H1 (cell line): ENCODE data around the gene NOL9. TPM values are rescaled to one million over a fixed set of nuclear protein-coding genes. Genes with fewer than 3 reads are reported as not detected.

Experiments
- CTCF ChIA-PET: fragments of 300-600 bp; sonication (Branson Sonifier 250); formaldehyde crosslinking; loops from one replicate; lab custom pipeline; 2021; ENCODE audit not compliant: partially characterized antibody; lab: Charles Lee
- POLR2A ChIA-PET: fragments of 300-600 bp; sonication (Branson Sonifier 250); formaldehyde crosslinking; loops from one replicate; lab custom pipeline; 2021; ENCODE audit warnings: inconsistent platforms; ENCODE audit not compliant: partially characterized antibody; lab: Charles Lee
- DNase-seq, 2 experiments: peaks; one replicate each; pipeline versions ENCODE4 v3.0.0 to v3.0.0-alpha.2; 2010 to 2022; ENCODE audit warnings: low spot score in 2 of 2, low read depth in 1 of 2, mixed read lengths in 1 of 2
- FAIRE-seq: peaks from 2 replicates; lab custom pipeline; 2011; peaks lifted over from hg19 to GRCh38; lab: Jason Lieb, UNC
- H2AFZ ChIP-seq: 2 replicates; pipeline ENCODE4 v1.8.1; 2012; ENCODE audit warnings: low read length, inconsistent platforms
- H2AK5ac ChIP-seq: 2 replicates; pipeline ENCODE4 v1.6.1; 2013; ENCODE audit warnings: low read depth, low read length
- H2BK120ac ChIP-seq: replicated peaks from 2 replicates; pipeline ENCODE3; 2013; ENCODE audit warnings: low read depth, low read length, inconsistent platforms
- H2BK12ac ChIP-seq: 2 replicates; pipeline ENCODE4 v1.6.1; 2013; ENCODE audit warnings: low read depth, low read length
- H2BK15ac ChIP-seq: 2 replicates; pipeline ENCODE4 v1.6.1; 2013; ENCODE audit warnings: low read length
- H2BK20ac ChIP-seq: 2 replicates; pipeline ENCODE4 v1.6.1; 2013; ENCODE audit warnings: low read length
- H2BK5ac ChIP-seq: 2 replicates; pipeline ENCODE4 v1.6.1; 2013; ENCODE audit warnings: low read depth, low read length
- H3K14ac ChIP-seq: 2 replicates; pipeline ENCODE4 v1.6.1; 2013; ENCODE audit warnings: inconsistent platforms; ENCODE audit not compliant: insufficient read length
- H3K18ac ChIP-seq: 2 replicates; pipeline ENCODE4 v1.6.1; 2013; ENCODE audit warnings: low read length; ENCODE audit errors: extremely low read depth
- H3K23ac ChIP-seq: 2 replicates; pipeline ENCODE4 v1.6.1; 2013; ENCODE audit warnings: inconsistent platforms; ENCODE audit not compliant: insufficient read length
- H3K23me2 ChIP-seq: 2 replicates; pipeline ENCODE4 v1.6.1; 2013; ENCODE audit warnings: low read depth, low read length
- H3K27ac ChIP-seq: 2 replicates; pipeline ENCODE4 v1.6.1; 2011; ENCODE audit warnings: low read depth, low read length, inconsistent platforms
- H3K27me3 ChIP-seq, 4 experiments: replicated peaks in 1 of 4; 1 replicate in 1 of 4; 2 replicates in 3 of 4; pipeline versions ENCODE4 v1.6.1 to v1.8.1; 2011 to 2013; ENCODE audit warnings: low read length in 3 of 4, mild to moderate bottlenecking in 3 of 4, inconsistent platforms in 2 of 4, mixed read lengths in 2 of 4, moderate library complexity in 1 of 4; ENCODE audit not compliant: control insufficient read depth in 3 of 4, insufficient read depth in 3 of 4; ENCODE audit errors: extremely low read depth in 1 of 4
- H3K36me3 ChIP-seq, 4 experiments: 2 replicates each; pipeline versions ENCODE4 v1.6.1 to v1.8.1; 2011 to 2013; ENCODE audit warnings: mild to moderate bottlenecking in 4 of 4, low read length in 3 of 4, moderate library complexity in 2 of 4, control low read depth in 1 of 4, inconsistent platforms in 1 of 4; ENCODE audit not compliant: insufficient read depth in 4 of 4, control insufficient read depth in 2 of 4
- H3K4ac ChIP-seq: replicated peaks from 2 replicates; pipeline ENCODE3; 2013; ENCODE audit warnings: low read length, low read depth, mixed read lengths, inconsistent platforms; ENCODE audit not compliant: insufficient read length
- H3K4me1 ChIP-seq, 4 experiments: replicated peaks in 1 of 4; 1 replicate in 1 of 4; 2 replicates in 3 of 4; pipeline versions ENCODE4 v1.6.1 to v1.8.1; 2011 to 2013; ENCODE audit warnings: low read length in 3 of 4, inconsistent platforms in 2 of 4, mixed read lengths in 1 of 4; ENCODE audit not compliant: insufficient read depth in 4 of 4, control insufficient read depth in 3 of 4
- H3K4me2 ChIP-seq, 2 experiments: 2 replicates each; pipeline versions ENCODE4 v1.6.1 to v1.8.1; 2011 to 2013; ENCODE audit warnings: low read depth in 2 of 2, low read length in 2 of 2, control low read depth in 1 of 2, inconsistent platforms in 1 of 2, mild to moderate bottlenecking in 1 of 2; ENCODE audit not compliant: insufficient read depth in 1 of 2
- H3K4me3 ChIP-seq, 4 experiments: fragments of 200-600, 300-600 bp in 1 of 4; sonication (generic), shearing (Covaris generic), sonication (Bioruptor Twin) in 1 of 4; 2 replicates each; pipeline versions ENCODE4 v1.5.1 to v1.8.1; 2011 to 2016; ENCODE audit warnings: low read length in 4 of 4, low read depth in 3 of 4, control low read depth in 2 of 4, inconsistent platforms in 2 of 4, mild to moderate bottlenecking in 2 of 4, mixed read lengths in 1 of 4, moderate library complexity in 1 of 4; ENCODE audit not compliant: insufficient read depth in 2 of 4; ENCODE audit errors: extremely low read depth in 1 of 4
- H3K56ac ChIP-seq: replicated peaks from 2 replicates; pipeline ENCODE3; 2013; ENCODE audit warnings: low read depth, mild to moderate bottlenecking, mixed read lengths, low read length, inconsistent platforms; ENCODE audit not compliant: insufficient read length
- H3K79me1 ChIP-seq: 2 replicates; pipeline ENCODE4 v1.6.1; 2013; ENCODE audit warnings: low read depth, low read length, control low read depth
- H3K79me2 ChIP-seq, 2 experiments: 2 replicates each; pipeline versions ENCODE4 v1.6.1 to v1.8.1; 2012 to 2013; ENCODE audit warnings: low read length in 2 of 2, mild to moderate bottlenecking in 2 of 2, inconsistent platforms in 1 of 2; ENCODE audit not compliant: insufficient read depth in 2 of 2, control insufficient read depth in 1 of 2
- H3K9ac ChIP-seq, 4 experiments: replicated peaks in 1 of 4; 1 replicate in 1 of 4; 2 replicates in 3 of 4; pipeline versions ENCODE4 v1.6.1 to v1.8.1; 2011 to 2013; ENCODE audit warnings: low read depth in 3 of 4, low read length in 3 of 4, control low read depth in 2 of 4, mild to moderate bottlenecking in 2 of 4, moderate library complexity in 2 of 4, inconsistent platforms in 1 of 4; ENCODE audit errors: extremely low read depth in 1 of 4
- H3K9me3 ChIP-seq, 2 experiments: 2 replicates each; pipeline versions ENCODE4 v1.6.1 to v1.8.1; 2012 to 2013; ENCODE audit warnings: mild to moderate bottlenecking in 2 of 2, moderate library complexity in 2 of 2, control low read depth in 1 of 2, inconsistent platforms in 1 of 2, low read depth in 1 of 2, low read length in 1 of 2, mixed read lengths in 1 of 2; ENCODE audit not compliant: insufficient read depth in 2 of 2
- H4K20me1 ChIP-seq, 2 experiments: replicated peaks in 1 of 2; 2 replicates each; pipeline versions ENCODE3 to v1.8.1; 2011 to 2013; ENCODE audit warnings: inconsistent platforms in 2 of 2, low read length in 2 of 2, mild to moderate bottlenecking in 1 of 2; ENCODE audit not compliant: insufficient read depth in 2 of 2, control insufficient read depth in 1 of 2
- H4K5ac ChIP-seq: 2 replicates; pipeline ENCODE4 v1.6.1; 2013; ENCODE audit warnings: low read length, low read depth, mixed read lengths, inconsistent platforms; ENCODE audit not compliant: insufficient read length
- H4K8ac ChIP-seq: 2 replicates; pipeline ENCODE4 v1.8.0; 2013; ENCODE audit warnings: mild to moderate bottlenecking, moderate library complexity, low read length, inconsistent platforms; ENCODE audit not compliant: insufficient read depth; ENCODE audit errors: extremely low read depth
- H4K91ac ChIP-seq: replicated peaks from 2 replicates; pipeline ENCODE3; 2013; ENCODE audit warnings: low read length, mixed read lengths, inconsistent platforms; ENCODE audit not compliant: insufficient read length
- RFX5 ChIP-seq: IDR thresholded peaks from 2 replicates; pipeline ENCODE4 v1.6.1; 2011; ENCODE audit warnings: low read depth, low read length, improper control_type of control experiment, borderline replicate concordance
- WGBS, 2 experiments: shearing (Covaris generic) in 1 of 2; methylation state at CpG; one replicate each; pipeline versions ENCODE4 v1.1.6 to v1.1.7; 2013 to 2015; ENCODE audit warnings: low lambda C conversion rate in 2 of 2, mixed read lengths in 2 of 2, inconsistent platforms in 1 of 2, low coverage in 1 of 2, missing lambda C conversion rate in 1 of 2; ENCODE audit not compliant: insufficient replicate concordance in 2 of 2, insufficient coverage in 1 of 2, insufficient read length in 1 of 2; ENCODE audit errors: extremely low coverage in 1 of 2, missing lambda C conversion rate in 1 of 2; 5-methylcytosine and 5-hydroxymethylcytosine counted together
- polyA plus RNA-seq, 7 experiments: library from polyadenylated mRNA; depleted of rRNA in 3 of 7; stranded (reverse) in 5 of 7; unstranded in 2 of 7; fragments of >200 nt in 5 of 7; fragments of 200-250 nt in 2 of 7; gene quantifications; 1 replicate in 5 of 7; 2 replicates in 1 of 7; 4 replicates in 1 of 7; pipeline versions ENCODE4 v1.2.1 to v1.2.3, GENCODE V29; 2011 to 2013; ENCODE audit warnings: missing spikeins in 2 of 7, mixed read lengths in 2 of 7
- total RNA-seq: library from RNA; stranded (reverse); fragmentation: NEBNext Ultra II Directional; extraction: Animal tissue kit (Norgen Biotek cat#: 25700); gene quantifications from 2 replicates; pipeline ENCODE4 v1.2.1, GENCODE V29; 2021

The NOL9 gene
- total and polyA plus RNA-seq, 2 of the 8 experiments (the other 6 are each of a cell fraction or from before 2014, with no cell fraction given) = 17.1 to 38.1 TPM

GRCh38 chr1:6545276-6546112 is 8.8 kb downstream of the NOL9 start:
- TF ChIP-seq RFX5 = no peak
- no peak overlapping the region for H3K27ac ChIP-seq

More at GRCh38 chr1:6545276-6546112, 8.8 kb downstream of the NOL9 start:
- Histone ChIP-seq H3K36me3 (peaks cover 21 to 68% (median 48%) of the 10 kb centered on the region in 4 experiments; a peak in 7 of 8 replicates), H2BK20ac (no peak overlapping the region), H4K20me1 (peaks cover 0 to 5% of the 10 kb centered on the region in 2 experiments), H4K5ac (no peak overlapping the region), H4K8ac (no peak overlapping the region), H2AK5ac (no peak overlapping the region), H3K4me3 (no peak overlapping the region), H3K4me2 (no peak overlapping the region), H3K79me1 (no peaks in the 10 kb centered on the region), H2BK12ac (no peak overlapping the region), H3K23me2 (no peaks in the 10 kb centered on the region), H3K9me3 (no peaks in the 10 kb centered on the region), H2BK15ac (no peak overlapping the region), H3K9ac (no peak overlapping the region), H2BK120ac (no peak overlapping the region), H4K91ac (no peak overlapping the region), H3K79me2 (no peaks in the 10 kb centered on the region), H2BK5ac (no peak overlapping the region), H3K27me3 (no peaks in the 10 kb centered on the region), H3K4me1 (no peaks in the 10 kb centered on the region), H3K18ac (no peak overlapping the region), H3K14ac (no peak overlapping the region), H3K56ac (no peak overlapping the region), H2AFZ (no peak overlapping the region), H3K4ac (no peak overlapping the region), H3K23ac (no peak overlapping the region)
- CTCF ChIA-PET = interaction anchor here (1.7 kb wide), 1 partner anchor 101 kb away, joined by 4 read pairs; no protein-coding TSS in a partner anchor
- POLR2A ChIA-PET = interaction anchor here (1.2 kb wide), 1 partner anchor 10 kb away, joined by 4 read pairs; no protein-coding TSS in a partner anchor
- no peak for DNase-seq
- WGBS, 2 experiments = 71% methylated on average over 9 of the region's 10 CpGs; no CpG with 5 or more reads in 1 of the 2 experiments
- FAIRE-seq = no peak
